ENCODE data around the gene CFAP298. TPM values are rescaled to one million over a fixed set of nuclear protein-coding genes. Genes with fewer than 3 reads are reported as not detected.

Gene CFAP298
- total RNA-seq, 1 experiment from 2014 or later, result 35.5 TPM

- H3K27me3 ChIP-seq (ENCODE audit: insufficient read depth, low read depth), result no peaks in the 10 kb centered on the region
- ChIA-PET CTCF (no interaction called here), POLR2A (ENCODE audit: unreplicated experiment) (interaction anchor here (0.7 kb wide), 1 partner anchor 16 kb away, joined by 6 read pairs; no protein-coding TSS in a partner anchor)
- intact Hi-C loops (cut with micrococcal nuclease; ENCODE audit: unreplicated experiment), result no loop called here
- peaks cover 8% of the 10 kb centered on the region; the same call in 1 of the 2 replicates for H3K4me1 ChIP-seq (replicated peaks; ENCODE audit: insufficient read depth)
- H3K9me2 ChIP-seq (ENCODE audit: insufficient read depth), result no peaks in the 10 kb centered on the region
- H4K20me1 ChIP-seq (ENCODE audit: insufficient read depth), result no peaks in the 10 kb centered on the region
- no peak overlapping the region for H3K4me2 ChIP-seq
- peaks cover 22% of the 10 kb centered on the region for H3K79me2 ChIP-seq (ENCODE audit: low read depth)
- no peak for DNase-seq
- peaks cover 3% of the 10 kb centered on the region; the same call in 1 of the 2 replicates for H3K36me3 ChIP-seq (ENCODE audit: low read depth)
- H3K27ac ChIP-seq, result no peak overlapping the region
- H2AFZ ChIP-seq, result no peak overlapping the region
- H3K9me3 ChIP-seq (ENCODE audit: insufficient read depth, low read depth), result no peaks in the 10 kb centered on the region
- no TSS peak for BruUV-seq (replicated peaks)
- H3F3A ChIP-seq (ENCODE audit: insufficient read depth, low read depth), result peaks cover 15% of the 10 kb centered on the region; the same call in 1 of the 2 replicates
- H3K4me3 ChIP-seq, result no peak overlapping the region
- TF ChIP-seq EZH2 (IDR thresholded peaks at IDR 0.05; ENCODE audit: low read depth), result no peak
- TF ChIP-seq CTCF (conservative IDR thresholded peaks at IDR 0.05), result no peak
Measured at GRCh38 chr21:32608851-32609250, 3.3 kb downstream of the CFAP298 start.

GRCh38 chr21:32605469-32605868, 6.7 kb downstream of the CFAP298 start:
- no peak overlapping the region for H3K27ac ChIP-seq
- no peaks in the 10 kb centered on the region for H3K9me3 ChIP-seq (ENCODE audit: insufficient read depth, low read depth)
- H3K27me3 ChIP-seq (ENCODE audit: insufficient read depth, low read depth), result no peaks in the 10 kb centered on the region
- no TSS peak for BruUV-seq (replicated peaks)
- TF ChIP-seq EZH2 (IDR thresholded peaks at IDR 0.05; ENCODE audit: low read depth) (no peak), CTCF (conservative IDR thresholded peaks at IDR 0.05) (no peak)
- intact Hi-C loops (cut with micrococcal nuclease; ENCODE audit: unreplicated experiment), result no loop called here
- H4K20me1 ChIP-seq (ENCODE audit: insufficient read depth), result no peaks in the 10 kb centered on the region
- no peak overlapping the region for H3K4me3 ChIP-seq
- peaks cover 3% of the 10 kb centered on the region; the same call in 1 of the 2 replicates for H3F3A ChIP-seq (ENCODE audit: insufficient read depth, low read depth)
- peaks cover 3% of the 10 kb centered on the region; the same call in 1 of the 2 replicates for H3K4me1 ChIP-seq (replicated peaks; ENCODE audit: insufficient read depth)
- CTCF ChIA-PET, result no interaction called here
- H3K4me2 ChIP-seq, result no peak overlapping the region
- no peak overlapping the region for H2AFZ ChIP-seq
- POLR2A ChIA-PET (ENCODE audit: unreplicated experiment), result no interaction called here
- DNase-seq, result no peak
- H3K79me2 ChIP-seq (ENCODE audit: low read depth), result peaks cover 10% of the 10 kb centered on the region
- no peaks in the 10 kb centered on the region for H3K9me2 ChIP-seq (ENCODE audit: insufficient read depth)
- peaks cover 3% of the 10 kb centered on the region; the same call in 1 of the 2 replicates for H3K36me3 ChIP-seq (ENCODE audit: low read depth)

- Histone ChIP-seq H3K27me3 (ENCODE audit: insufficient read depth, low read depth) (no peaks in the 10 kb centered on the region), H3K9me2 (ENCODE audit: insufficient read depth) (no peaks in the 10 kb centered on the region), H3K9me3 (ENCODE audit: insufficient read depth, low read depth) (no peaks in the 10 kb centered on the region), H3K4me1 (replicated peaks; ENCODE audit: insufficient read depth) (no peaks in the 10 kb centered on the region), H3F3A (ENCODE audit: insufficient read depth, low read depth) (peaks cover 3% of the 10 kb centered on the region; the same call in 1 of the 2 replicates), H3K36me3 (ENCODE audit: low read depth) (peaks cover 3% of the 10 kb centered on the region; the same call in 1 of the 2 replicates), H4K20me1 (ENCODE audit: insufficient read depth) (no peaks in the 10 kb centered on the region), H3K27ac (no peak overlapping the region), H3K4me3 (no peak overlapping the region), H3K4me2 (no peak overlapping the region), H2AFZ (no peak overlapping the region), H3K79me2 (ENCODE audit: low read depth) (no peaks in the 10 kb centered on the region)
- intact Hi-C loops (cut with micrococcal nuclease; ENCODE audit: unreplicated experiment), result loop anchor here (5.0 kb wide), 1 partner anchor 327 kb away; the partner anchor contains the start of gene MIS18A
- ChIA-PET CTCF (no interaction called here), POLR2A (ENCODE audit: unreplicated experiment) (no interaction called here)
- no TSS peak for BruUV-seq (replicated peaks)
- TF ChIP-seq CTCF (conservative IDR thresholded peaks at IDR 0.05) (no peak), EZH2 (IDR thresholded peaks at IDR 0.05; ENCODE audit: low read depth) (no peak)
- DNase-seq, result no peak
Measured at GRCh38 chr21:32604464-32604863, 7.7 kb downstream of the CFAP298 start.
